H1 (cell line): ENCODE measurements around the gene SFN. TPM values are rescaled to one million over a fixed set of nuclear protein-coding genes. Genes with fewer than 3 reads are reported as not detected.

Source experiments
- CTCF ChIA-PET: fragments of 300-600 bp; sonication (Branson Sonifier 250); formaldehyde crosslinking; loops from one replicate; lab custom pipeline; 2021; ENCODE audit not compliant: partially characterized antibody; lab: Charles Lee
- POLR2A ChIA-PET: fragments of 300-600 bp; sonication (Branson Sonifier 250); formaldehyde crosslinking; loops from one replicate; lab custom pipeline; 2021; ENCODE audit warnings: inconsistent platforms; ENCODE audit not compliant: partially characterized antibody; lab: Charles Lee
- DNase-seq, 2 experiments: peaks; one replicate each; pipeline versions ENCODE4 v3.0.0 to v3.0.0-alpha.2; 2010 to 2022; ENCODE audit warnings: low spot score in 2 of 2, low read depth in 1 of 2, mixed read lengths in 1 of 2
- FAIRE-seq: peaks from 2 replicates; lab custom pipeline; 2011; peaks lifted over from hg19 to GRCh38; lab: Jason Lieb, UNC
- H2AFZ ChIP-seq: 2 replicates; pipeline ENCODE4 v1.8.1; 2012; ENCODE audit warnings: low read length, inconsistent platforms
- H2AK5ac ChIP-seq: 2 replicates; pipeline ENCODE4 v1.6.1; 2013; ENCODE audit warnings: low read depth, low read length
- H2BK120ac ChIP-seq: replicated peaks from 2 replicates; pipeline ENCODE3; 2013; ENCODE audit warnings: low read depth, low read length, inconsistent platforms
- H2BK12ac ChIP-seq: 2 replicates; pipeline ENCODE4 v1.6.1; 2013; ENCODE audit warnings: low read depth, low read length
- H2BK15ac ChIP-seq: 2 replicates; pipeline ENCODE4 v1.6.1; 2013; ENCODE audit warnings: low read length
- H2BK20ac ChIP-seq: 2 replicates; pipeline ENCODE4 v1.6.1; 2013; ENCODE audit warnings: low read length
- H2BK5ac ChIP-seq: 2 replicates; pipeline ENCODE4 v1.6.1; 2013; ENCODE audit warnings: low read depth, low read length
- H3K14ac ChIP-seq: 2 replicates; pipeline ENCODE4 v1.6.1; 2013; ENCODE audit warnings: inconsistent platforms; ENCODE audit not compliant: insufficient read length
- H3K18ac ChIP-seq: 2 replicates; pipeline ENCODE4 v1.6.1; 2013; ENCODE audit warnings: low read length; ENCODE audit errors: extremely low read depth
- H3K23ac ChIP-seq: 2 replicates; pipeline ENCODE4 v1.6.1; 2013; ENCODE audit warnings: inconsistent platforms; ENCODE audit not compliant: insufficient read length
- H3K23me2 ChIP-seq: 2 replicates; pipeline ENCODE4 v1.6.1; 2013; ENCODE audit warnings: low read depth, low read length
- H3K27ac ChIP-seq: 2 replicates; pipeline ENCODE4 v1.6.1; 2011; ENCODE audit warnings: low read depth, low read length, inconsistent platforms
- H3K27me3 ChIP-seq, 4 experiments: replicated peaks in 1 of 4; 1 replicate in 1 of 4; 2 replicates in 3 of 4; pipeline versions ENCODE4 v1.6.1 to v1.8.1; 2011 to 2013; ENCODE audit warnings: low read length in 3 of 4, mild to moderate bottlenecking in 3 of 4, inconsistent platforms in 2 of 4, mixed read lengths in 2 of 4, moderate library complexity in 1 of 4; ENCODE audit not compliant: control insufficient read depth in 3 of 4, insufficient read depth in 3 of 4; ENCODE audit errors: extremely low read depth in 1 of 4
- H3K36me3 ChIP-seq, 4 experiments: 2 replicates each; pipeline versions ENCODE4 v1.6.1 to v1.8.1; 2011 to 2013; ENCODE audit warnings: mild to moderate bottlenecking in 4 of 4, low read length in 3 of 4, moderate library complexity in 2 of 4, control low read depth in 1 of 4, inconsistent platforms in 1 of 4; ENCODE audit not compliant: insufficient read depth in 4 of 4, control insufficient read depth in 2 of 4
- H3K4ac ChIP-seq: replicated peaks from 2 replicates; pipeline ENCODE3; 2013; ENCODE audit warnings: low read length, low read depth, mixed read lengths, inconsistent platforms; ENCODE audit not compliant: insufficient read length
- H3K4me1 ChIP-seq, 4 experiments: replicated peaks in 1 of 4; 1 replicate in 1 of 4; 2 replicates in 3 of 4; pipeline versions ENCODE4 v1.6.1 to v1.8.1; 2011 to 2013; ENCODE audit warnings: low read length in 3 of 4, inconsistent platforms in 2 of 4, mixed read lengths in 1 of 4; ENCODE audit not compliant: insufficient read depth in 4 of 4, control insufficient read depth in 3 of 4
- H3K4me2 ChIP-seq, 2 experiments: 2 replicates each; pipeline versions ENCODE4 v1.6.1 to v1.8.1; 2011 to 2013; ENCODE audit warnings: low read depth in 2 of 2, low read length in 2 of 2, control low read depth in 1 of 2, inconsistent platforms in 1 of 2, mild to moderate bottlenecking in 1 of 2; ENCODE audit not compliant: insufficient read depth in 1 of 2
- H3K4me3 ChIP-seq, 4 experiments: fragments of 200-600, 300-600 bp in 1 of 4; sonication (generic), shearing (Covaris generic), sonication (Bioruptor Twin) in 1 of 4; 2 replicates each; pipeline versions ENCODE4 v1.5.1 to v1.8.1; 2011 to 2016; ENCODE audit warnings: low read length in 4 of 4, low read depth in 3 of 4, control low read depth in 2 of 4, inconsistent platforms in 2 of 4, mild to moderate bottlenecking in 2 of 4, mixed read lengths in 1 of 4, moderate library complexity in 1 of 4; ENCODE audit not compliant: insufficient read depth in 2 of 4; ENCODE audit errors: extremely low read depth in 1 of 4
- H3K56ac ChIP-seq: replicated peaks from 2 replicates; pipeline ENCODE3; 2013; ENCODE audit warnings: low read depth, mild to moderate bottlenecking, mixed read lengths, low read length, inconsistent platforms; ENCODE audit not compliant: insufficient read length
- H3K79me1 ChIP-seq: 2 replicates; pipeline ENCODE4 v1.6.1; 2013; ENCODE audit warnings: low read depth, low read length, control low read depth
- H3K79me2 ChIP-seq, 2 experiments: 2 replicates each; pipeline versions ENCODE4 v1.6.1 to v1.8.1; 2012 to 2013; ENCODE audit warnings: low read length in 2 of 2, mild to moderate bottlenecking in 2 of 2, inconsistent platforms in 1 of 2; ENCODE audit not compliant: insufficient read depth in 2 of 2, control insufficient read depth in 1 of 2
- H3K9ac ChIP-seq, 4 experiments: replicated peaks in 1 of 4; 1 replicate in 1 of 4; 2 replicates in 3 of 4; pipeline versions ENCODE4 v1.6.1 to v1.8.1; 2011 to 2013; ENCODE audit warnings: low read depth in 3 of 4, low read length in 3 of 4, control low read depth in 2 of 4, mild to moderate bottlenecking in 2 of 4, moderate library complexity in 2 of 4, inconsistent platforms in 1 of 4; ENCODE audit errors: extremely low read depth in 1 of 4
- H3K9me3 ChIP-seq, 2 experiments: 2 replicates each; pipeline versions ENCODE4 v1.6.1 to v1.8.1; 2012 to 2013; ENCODE audit warnings: mild to moderate bottlenecking in 2 of 2, moderate library complexity in 2 of 2, control low read depth in 1 of 2, inconsistent platforms in 1 of 2, low read depth in 1 of 2, low read length in 1 of 2, mixed read lengths in 1 of 2; ENCODE audit not compliant: insufficient read depth in 2 of 2
- H4K20me1 ChIP-seq, 2 experiments: replicated peaks in 1 of 2; 2 replicates each; pipeline versions ENCODE3 to v1.8.1; 2011 to 2013; ENCODE audit warnings: inconsistent platforms in 2 of 2, low read length in 2 of 2, mild to moderate bottlenecking in 1 of 2; ENCODE audit not compliant: insufficient read depth in 2 of 2, control insufficient read depth in 1 of 2
- H4K5ac ChIP-seq: 2 replicates; pipeline ENCODE4 v1.6.1; 2013; ENCODE audit warnings: low read length, low read depth, mixed read lengths, inconsistent platforms; ENCODE audit not compliant: insufficient read length
- H4K8ac ChIP-seq: 2 replicates; pipeline ENCODE4 v1.8.0; 2013; ENCODE audit warnings: mild to moderate bottlenecking, moderate library complexity, low read length, inconsistent platforms; ENCODE audit not compliant: insufficient read depth; ENCODE audit errors: extremely low read depth
- H4K91ac ChIP-seq: replicated peaks from 2 replicates; pipeline ENCODE3; 2013; ENCODE audit warnings: low read length, mixed read lengths, inconsistent platforms; ENCODE audit not compliant: insufficient read length
- CHD2 ChIP-seq: IDR thresholded peaks from 2 replicates; pipeline ENCODE4 v1.6.1; 2012; ENCODE audit warnings: low read length, improper control_type of control experiment
- GTF2F1 ChIP-seq: IDR thresholded peaks from 2 replicates; pipeline ENCODE4 v1.6.1; 2012; ENCODE audit warnings: low read depth, low read length, improper control_type of control experiment, borderline replicate concordance
- JUN ChIP-seq: IDR thresholded peaks from 2 replicates; pipeline ENCODE4 v1.6.1; 2011; ENCODE audit warnings: low read depth, mild to moderate bottlenecking, improper control_type of control experiment, low read length
- JUND ChIP-seq: IDR thresholded peaks from 2 replicates; pipeline ENCODE4 v1.6.1; 2011; ENCODE audit warnings: mild to moderate bottlenecking, improper control_type of control experiment, low read length
- PHF8 ChIP-seq: fragments of 200-600 bp; sonication (generic); conservative IDR thresholded peaks from 2 replicates; pipeline ENCODE4 v1.7.1; 2012; ENCODE audit warnings: low read depth, mild to moderate bottlenecking, inconsistent platforms, low read length, moderate library complexity
- POLR2A ChIP-seq, 2 experiments: IDR thresholded peaks; 1 replicate in 1 of 2; 2 replicates in 1 of 2; pipeline ENCODE4 v1.6.1; 2011; ENCODE audit warnings: low read depth in 2 of 2, low read length in 2 of 2, mild to moderate bottlenecking in 2 of 2; ENCODE audit errors: control extremely low read depth in 1 of 2
- POU5F1 ChIP-seq: IDR thresholded peaks from 2 replicates; pipeline ENCODE4 v1.6.1; 2011; ENCODE audit warnings: low read depth, mild to moderate bottlenecking, low read length, moderate library complexity
- SAP30 ChIP-seq: fragments of 300-600 bp; sonication (generic); IDR thresholded peaks from 2 replicates; pipeline ENCODE4 v1.7.1; 2012; ENCODE audit warnings: low read length, moderate library complexity, mild to moderate bottlenecking, inconsistent platforms; ENCODE audit not compliant: insufficient read depth, insufficient replicate concordance
- SIN3A ChIP-seq, 2 experiments: IDR thresholded peaks in 1 of 2; conservative IDR thresholded peaks in 1 of 2; 2 replicates each; pipeline ENCODE4 v1.6.1; 2011 to 2012; ENCODE audit warnings: low read length in 2 of 2, improper control_type of control experiment in 1 of 2, low read depth in 1 of 2, mild to moderate bottlenecking in 1 of 2
- TCF12 ChIP-seq: IDR thresholded peaks from 2 replicates; pipeline ENCODE4 v1.6.1; 2011; ENCODE audit warnings: low read depth, mild to moderate bottlenecking, low read length
- WGBS, 2 experiments: shearing (Covaris generic) in 1 of 2; methylation state at CpG; one replicate each; pipeline versions ENCODE4 v1.1.6 to v1.1.7; 2013 to 2015; ENCODE audit warnings: low lambda C conversion rate in 2 of 2, mixed read lengths in 2 of 2, inconsistent platforms in 1 of 2, low coverage in 1 of 2, missing lambda C conversion rate in 1 of 2; ENCODE audit not compliant: insufficient replicate concordance in 2 of 2, insufficient coverage in 1 of 2, insufficient read length in 1 of 2; ENCODE audit errors: extremely low coverage in 1 of 2, missing lambda C conversion rate in 1 of 2; 5-methylcytosine and 5-hydroxymethylcytosine counted together
- polyA plus RNA-seq, 7 experiments: library from polyadenylated mRNA; depleted of rRNA in 3 of 7; stranded (reverse) in 5 of 7; unstranded in 2 of 7; fragments of >200 nt in 5 of 7; fragments of 200-250 nt in 2 of 7; gene quantifications; 1 replicate in 5 of 7; 2 replicates in 1 of 7; 4 replicates in 1 of 7; pipeline versions ENCODE4 v1.2.1 to v1.2.3, GENCODE V29; 2011 to 2013; ENCODE audit warnings: missing spikeins in 2 of 7, mixed read lengths in 2 of 7
- total RNA-seq: library from RNA; stranded (reverse); fragmentation: NEBNext Ultra II Directional; extraction: Animal tissue kit (Norgen Biotek cat#: 25700); gene quantifications from 2 replicates; pipeline ENCODE4 v1.2.1, GENCODE V29; 2021

Gene SFN
- total and polyA plus RNA-seq, 2 of the 8 experiments (the other 6 are each of a cell fraction or from before 2014, with no cell fraction given), result 3.3 to 3.9 TPM

DNA sequence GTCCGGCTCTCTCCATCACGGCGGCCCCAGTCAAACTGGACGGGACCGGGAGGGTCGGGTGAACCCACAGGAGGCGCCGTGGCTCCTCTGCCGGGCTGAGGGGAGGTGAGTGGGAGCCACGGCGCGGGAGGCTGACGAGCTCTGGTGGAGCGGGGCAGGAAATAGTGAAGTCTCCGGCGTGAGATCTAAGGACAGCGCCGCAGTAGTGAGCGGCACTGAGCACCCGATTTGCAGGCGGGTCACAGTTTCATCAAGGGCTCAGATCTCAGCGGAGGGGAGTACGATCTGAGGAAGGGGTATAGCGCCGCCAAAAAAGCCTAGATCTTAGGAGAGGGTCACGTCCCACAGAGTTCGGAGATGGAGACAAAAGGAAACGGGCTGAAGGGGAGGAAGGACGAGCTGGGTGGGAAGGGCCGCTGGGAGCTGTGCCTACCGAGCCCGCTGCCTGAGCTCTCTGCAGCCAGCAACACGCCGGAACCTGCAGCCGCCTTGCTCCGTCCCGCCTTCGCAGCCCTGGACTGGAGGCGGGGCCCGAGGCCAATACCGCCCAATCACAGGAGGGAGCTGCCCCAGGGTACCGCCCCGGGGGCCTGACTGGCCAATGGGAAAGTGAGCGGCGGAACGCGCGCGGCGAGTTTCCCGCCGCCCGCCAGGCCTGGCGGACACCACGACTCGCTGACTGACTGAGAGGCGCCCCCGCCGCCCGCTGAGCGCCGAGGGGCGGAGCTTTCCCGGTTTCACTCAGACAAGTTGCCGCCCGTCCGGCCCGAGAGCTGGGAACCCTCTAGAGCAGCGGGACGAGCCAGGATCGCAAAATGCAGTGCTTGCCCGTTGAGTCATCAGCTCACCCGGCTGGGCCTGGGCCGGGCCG is 1.9 kb downstream of the SFN start:
- Histone ChIP-seq H3K4me1 (peaks cover 0 to 27% (median 21%) of the 10 kb centered on the region in 4 experiments; a peak in 5 of 7 replicates), H2AFZ (peak overlapping the region; percentile 14; the same call in 1 of the 2 replicates), H3K36me3 (no peaks in the 10 kb centered on the region), H3K4me3 (peak overlapping the region; percentile 58 to 68 (median 62)), H3K4ac (no peak overlapping the region), H3K27me3 (peaks cover 4 to 13% (median 12%) of the 10 kb centered on the region in 4 experiments; a peak in 5 of 7 replicates), H2AK5ac (0 out of 2 replicates have a peak overlapping the region, but pooled peaks have one; percentile 60), H2BK12ac (no peak overlapping the region), H3K79me1 (no peaks in the 10 kb centered on the region), H4K20me1 (no peaks in the 10 kb centered on the region), H3K23me2 (peaks cover 9% of the 10 kb centered on the region), H2BK5ac (peak overlapping the region; percentile 71; the same call in 1 of the 2 replicates), H3K18ac (peak overlapping the region; percentile 85), H4K91ac (peak overlapping the region; percentile 98), H3K23ac (no peak overlapping the region), H2BK15ac (no peak overlapping the region), H3K9me3 (no peaks in the 10 kb centered on the region), H2BK20ac (no peak overlapping the region), H4K8ac (peak overlapping the region; percentile 60), H3K4me2 (peak overlapping the region; percentile 60 to 91), H4K5ac (peak overlapping the region; percentile 79), H3K14ac (no peak overlapping the region), H3K9ac (peak overlapping the region; percentile 36 to 90 (median 69)), H3K79me2 (no peaks in the 10 kb centered on the region), H3K27ac (peak overlapping the region; percentile 52; the same call in 1 of the 2 replicates), H3K56ac (peak overlapping the region; percentile 67), H2BK120ac (no peak overlapping the region)
- CTCF ChIA-PET, result interaction anchor here (0.7 to 31.7 kb wide), 9 partner anchors 1 to 382 kb away, joined by 3 to 547 read pairs (median 3); partner anchors contain the start of genes GPN2 and SFN
- WGBS, 2 experiments, result 2% methylated on average over 64 of the region's 75 CpGs; no CpG with 5 or more reads in 1 of the 2 experiments
- FAIRE-seq, result no peak
- peak; percentile 95 to 97 for DNase-seq
- POLR2A ChIA-PET, result interaction anchor here (0.6 to 2.4 kb wide), 9 partner anchors 8 to 1083 kb away, joined by 3 to 11 read pairs (median 4); partner anchors contain the start of genes GPATCH3, GPN2 and PIGV
- no peak for TF ChIP-seq SIN3A (conservative IDR thresholded peaks at IDR 0.05 in 1 of 2, IDR thresholded peaks at IDR 0.05 in 1 of 2; ENCODE audit: low read depth in 1 of 2, low read length in 2 of 2)
- no peak for TF ChIP-seq JUN
- peak; percentile 62 for TF ChIP-seq PHF8
- peak; percentile 67 for TF ChIP-seq CHD2
- TF ChIP-seq JUND, result 0 out of 2 replicates have a peak, but pooled peaks have one; percentile 35
- TF ChIP-seq TCF12, result no peak
- no peak for TF ChIP-seq SAP30
- TF ChIP-seq GTF2F1, result no peak
- peak; percentile 76 to 83 for TF ChIP-seq POLR2A (IDR thresholded peaks at IDR 0.05; ENCODE audit: control extremely low read depth in 1 of 2, low read depth in 2 of 2, low read length in 2 of 2)
- TF ChIP-seq POU5F1, result no peak
